HepG2 (cell line): ENCODE results near the gene SPTSSB. TPM values are rescaled to one million over a fixed set of nuclear protein-coding genes. Genes with fewer than 3 reads are reported as not detected.
A peak's percentile ranks its signal among the peaks of the same experiment; 100 is the strongest.

Experiments used
- ATAC-seq: fragments of 200-7000 bp; cut with Tn5 transposase; 3 replicates; pipeline ENCODE4 v1.9.1; 2020; ENCODE audit warnings: mild to moderate bottlenecking, moderate library complexity
- BruUV-seq: library from RNA; stranded (reverse); fragments of 400-500 nt; replicated peaks from 2 replicates; lab custom pipeline; 2021; lab: Mats Ljungman, UMichigan
- CTCF ChIA-PET: fragments of 300-600 bp; formaldehyde crosslinking; extraction: SDS; loops from one replicate; lab custom pipeline; 2021; ENCODE audit warnings: low total read pairs, inconsistent platforms, low intra/inter-chr PET ratio; lab: Yijun Ruan, JAX
- POLR2A ChIA-PET: fragments of 350-600 bp; sonication (Branson Sonifier 250); formaldehyde crosslinking; loops from one replicate; lab custom pipeline; 2020; ENCODE audit warnings: antibody characterized with exemption, inconsistent platforms; lab: Yijun Ruan, JAX
- DNase-seq: peaks from one replicate; pipeline ENCODE4 v3.0.0-alpha.2; 2015; ENCODE audit warnings: low spot score
- FAIRE-seq: peaks from 3 replicates; lab custom pipeline; 2011; peaks lifted over from hg19 to GRCh38; lab: Jason Lieb, UNC
- H2AFZ ChIP-seq: one replicate; pipeline ENCODE4 v1.6.1; 2011; ENCODE audit warnings: low read length, inconsistent platforms
- H3K27ac ChIP-seq: fragments of 300-600 bp; 3 replicates; pipeline ENCODE4 v1.8.0; 2011; ENCODE audit warnings: mixed run types, mild to moderate bottlenecking, mixed read lengths, low read length, inconsistent platforms; ENCODE audit not compliant: insufficient read depth; ENCODE audit errors: extremely low read length
- H3K27me3 ChIP-seq, 2 experiments: fragments of 200-600 bp in 1 of 2; 2 replicates in 1 of 2; 3 replicates in 1 of 2; pipeline versions ENCODE4 v1.6.0 to v1.8.0; 2011; ENCODE audit warnings: low read length in 2 of 2, mild to moderate bottlenecking in 2 of 2, moderate library complexity in 2 of 2, inconsistent platforms in 1 of 2; ENCODE audit not compliant: insufficient read depth in 2 of 2, control insufficient read depth in 1 of 2
- H3K36me3 ChIP-seq, 2 experiments: fragments of 200-600 bp in 1 of 2; replicated peaks in 1 of 2; 2 replicates in 1 of 2; 3 replicates in 1 of 2; pipeline versions ENCODE4 v1.5.1 to v1.8.0; 2011; ENCODE audit warnings: low read length in 2 of 2, inconsistent platforms in 1 of 2; ENCODE audit not compliant: insufficient read depth in 2 of 2, control insufficient read depth in 1 of 2
- H3K4me1 ChIP-seq: 2 replicates; pipeline ENCODE4 v1.5.1; 2012; ENCODE audit warnings: low read length, inconsistent platforms; ENCODE audit not compliant: insufficient read depth
- H3K4me2 ChIP-seq: 2 replicates; pipeline ENCODE4 v1.6.0; 2011; ENCODE audit warnings: low read depth, low read length, inconsistent platforms
- H3K4me3 ChIP-seq, 3 experiments: fragments of 200-600 bp in 1 of 3; sonication (generic), shearing (Covaris generic) in 1 of 3; replicated peaks in 1 of 3; 2 replicates each; pipeline ENCODE4 v1.5.1; 2011 to 2016; ENCODE audit warnings: low read length in 3 of 3, inconsistent platforms in 2 of 3, low read depth in 2 of 3, mild to moderate bottlenecking in 2 of 3, control low read depth in 1 of 3, mixed read lengths in 1 of 3; ENCODE audit not compliant: insufficient read depth in 1 of 3
- H3K79me2 ChIP-seq: one replicate; pipeline ENCODE4 v1.6.1; 2011; ENCODE audit warnings: low read length, inconsistent platforms; ENCODE audit not compliant: insufficient read depth
- H3K9ac ChIP-seq: 2 replicates; pipeline ENCODE4 v1.6.0; 2011; ENCODE audit warnings: mild to moderate bottlenecking, low read depth, low read length, inconsistent platforms; ENCODE audit not compliant: insufficient read depth
- H3K9me3 ChIP-seq: 2 replicates; pipeline ENCODE4 v1.5.1; 2012; ENCODE audit warnings: mild to moderate bottlenecking, low read length
- H4K20me1 ChIP-seq: 2 replicates; pipeline ENCODE4 v1.6.0; 2011; ENCODE audit warnings: inconsistent platforms, mild to moderate bottlenecking, low read length, moderate library complexity; ENCODE audit not compliant: insufficient read depth
- AGO1 ChIP-seq: fragments of 200-400 bp; formaldehyde crosslinking; IDR thresholded peaks from 2 replicates; pipeline ENCODE4 v1.6.1; 2017; ENCODE audit warnings: mild to moderate bottlenecking, low read depth, low read length, moderate library complexity; ENCODE audit not compliant: poor library complexity, severe bottlenecking
- ARID5B ChIP-seq: IDR thresholded peaks from 2 replicates; pipeline ENCODE4 v1.4.0; 2020; ENCODE audit warnings: mild to moderate bottlenecking, missing genetic modification reagents
- EP300 ChIP-seq, 3 experiments: sonication (generic) in 1 of 3; formaldehyde crosslinking in 1 of 3; IDR thresholded peaks; 2 replicates each; pipeline versions ENCODE4 v1.5.1 to v1.6.1; 2011 to 2020; ENCODE audit warnings: low read depth in 2 of 3, low read length in 2 of 3, borderline replicate concordance in 1 of 3, improper control_type of control experiment in 1 of 3, mild to moderate bottlenecking in 1 of 3, missing genetic modification reagents in 1 of 3, moderate library complexity in 1 of 3
- NFE2L1 ChIP-seq: sonication (generic); formaldehyde crosslinking; IDR thresholded peaks from 2 replicates; pipeline ENCODE4 v1.4.0; 2020; ENCODE audit warnings: missing genetic modification reagents, mild to moderate bottlenecking, borderline replicate concordance
- THRA ChIP-seq: sonication (generic); formaldehyde crosslinking; IDR thresholded peaks from 2 replicates; pipeline ENCODE4 v1.4.0; 2020; ENCODE audit warnings: missing genetic modification reagents, borderline replicate concordance
- WGBS: methylation state at CpG from one replicate; pipeline ENCODE4 v1.1.6; 2017; ENCODE audit warnings: low lambda C conversion rate; 5-methylcytosine and 5-hydroxymethylcytosine counted together
- in situ Hi-C: cut with HindIII; loops from 2 replicates; pipeline ENCODE4 v1.10.0; 2017; ENCODE audit warnings: low pct_unique_long_range_greater_than_20kb; ENCODE audit not compliant: extremely low pct_ligation_motif_present
- intact Hi-C: fragments of 100-400 bp; cut with micrococcal nuclease; formaldehyde crosslinking; loops from one replicate; pipeline ENCODE4 v1.10.0; 2022; ENCODE audit not compliant: unreplicated experiment
- polyA plus RNA-seq, 8 experiments: library from polyadenylated mRNA; depleted of rRNA in 3 of 8; stranded (reverse) in 7 of 8; unstranded in 1 of 8; fragments of >200 nt; fragmentation: Illumina TruSeq in 4 of 8; extraction: Trizol in 4 of 8; gene quantifications; 2 replicates each; pipeline versions ENCODE4 v1.2.1 to v1.2.3, GENCODE V29; 2011 to 2016; ENCODE audit warnings: low read depth in 4 of 8, missing spikeins in 1 of 8, mixed read lengths in 1 of 8; ENCODE audit not compliant: insufficient read depth in 1 of 8
- total RNA-seq, 5 experiments: library from RNA; depleted of rRNA; stranded (reverse); fragments of >200 nt; fragmentation: Illumina TruSeq; extraction: Trizol; gene quantifications; 2 replicates each; pipeline ENCODE4 v1.2.3, GENCODE V29; 2016; ENCODE audit warnings: low read depth in 1 of 5

The SPTSSB gene
- total and polyA plus RNA-seq, 2 of the 13 experiments (the other 11 are each of a cell fraction or from before 2014, with no cell fraction given), result 0.51 to 2.4 TPM

- no peak overlapping the region for H3K4me3 ChIP-seq
- H4K20me1 ChIP-seq, result no peaks in the 10 kb centered on the region
- DNase-seq, result no peak
- no peak overlapping the region for H3K9ac ChIP-seq
- no peak for ATAC-seq
- no peak overlapping the region for H3K27ac ChIP-seq
- TF ChIP-seq EP300 (IDR thresholded peaks at IDR 0.05; ENCODE audit: low read depth in 2 of 2, low read length in 2 of 2) (peak in 1 of 2 experiments; percentile 45; a peak in 1 of 4 replicates), EP300 (CRISPR knock-in tag; IDR thresholded peaks at IDR 0.05; ENCODE audit: borderline replicate concordance) (no peak), THRA (CRISPR knock-in tag) (no peak), AGO1 (no peak), ARID5B (peak; percentile 15; the same call in 1 of the 2 replicates), NFE2L1 (CRISPR knock-in tag) (no peak)
- TF ChIP-seq, all 625 proteins: peak for 2
- WGBS, result 17% methylated on average over 1 of the region's 1 CpG
- FAIRE-seq, result no peak
- Histone ChIP-seq H3K4me1 (peaks cover 9% of the 10 kb centered on the region), H2AFZ (no peak overlapping the region), H3K79me2 (no peaks in the 10 kb centered on the region), H3K36me3 (no peaks in the 10 kb centered on the region), H3K27me3 (no peaks in the 10 kb centered on the region; a peak in 1 of 5 replicates), H3K4me2 (no peak overlapping the region), H3K9me3 (no peaks in the 10 kb centered on the region)
- intact Hi-C loops, result no loop called here
- ChIA-PET CTCF (no interaction called here), POLR2A (no interaction called here)
- BruUV-seq, result no TSS peak
- in situ Hi-C loops, result no loop called here
These were observed 20.0 kb downstream of the SPTSSB start for GRCh38 chr3:161351330-161351729.
